ENCODE results near the gene OSBPL8.

Gene OSBPL8, protein sequence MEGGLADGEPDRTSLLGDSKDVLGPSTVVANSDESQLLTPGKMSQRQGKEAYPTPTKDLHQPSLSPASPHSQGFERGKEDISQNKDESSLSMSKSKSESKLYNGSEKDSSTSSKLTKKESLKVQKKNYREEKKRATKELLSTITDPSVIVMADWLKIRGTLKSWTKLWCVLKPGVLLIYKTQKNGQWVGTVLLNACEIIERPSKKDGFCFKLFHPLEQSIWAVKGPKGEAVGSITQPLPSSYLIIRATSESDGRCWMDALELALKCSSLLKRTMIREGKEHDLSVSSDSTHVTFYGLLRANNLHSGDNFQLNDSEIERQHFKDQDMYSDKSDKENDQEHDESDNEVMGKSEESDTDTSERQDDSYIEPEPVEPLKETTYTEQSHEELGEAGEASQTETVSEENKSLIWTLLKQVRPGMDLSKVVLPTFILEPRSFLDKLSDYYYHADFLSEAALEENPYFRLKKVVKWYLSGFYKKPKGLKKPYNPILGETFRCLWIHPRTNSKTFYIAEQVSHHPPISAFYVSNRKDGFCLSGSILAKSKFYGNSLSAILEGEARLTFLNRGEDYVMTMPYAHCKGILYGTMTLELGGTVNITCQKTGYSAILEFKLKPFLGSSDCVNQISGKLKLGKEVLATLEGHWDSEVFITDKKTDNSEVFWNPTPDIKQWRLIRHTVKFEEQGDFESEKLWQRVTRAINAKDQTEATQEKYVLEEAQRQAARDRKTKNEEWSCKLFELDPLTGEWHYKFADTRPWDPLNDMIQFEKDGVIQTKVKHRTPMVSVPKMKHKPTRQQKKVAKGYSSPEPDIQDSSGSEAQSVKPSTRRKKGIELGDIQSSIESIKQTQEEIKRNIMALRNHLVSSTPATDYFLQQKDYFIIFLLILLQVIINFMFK

GRCh38 chr12:76559400-76560085 lies at the start of gene OSBPL8:
Gene OSBPL8, minus strand, starts transcription at chr12:76559771. Its CDS starts 72,220 bp downstream, at chr12:76487551.
- TF ChIP-seq ZC3H10 (CRISPR knock-in tag; IDR thresholded peaks at IDR 0.05) (no peak), CREB5 (CRISPR knock-in tag; IDR thresholded peaks at IDR 0.05; ENCODE audit: low read depth) (no peak), ESRRG (CRISPR knock-in tag; IDR thresholded peaks at IDR 0.05) (no peak), BACH2 (CRISPR knock-in tag; IDR thresholded peaks at IDR 0.05; ENCODE audit: borderline replicate concordance) (no peak), ZFP3 (CRISPR knock-in tag; IDR thresholded peaks at IDR 0.05) (no peak), CSRNP3 (CRISPR knock-in tag; IDR thresholded peaks at IDR 0.05) (no peak), ZNF565 (CRISPR knock-in tag; conservative IDR thresholded peaks at IDR 0.05; ENCODE audit: low read depth) (no peak), SNAI2 (CRISPR knock-in tag; IDR thresholded peaks at IDR 0.05) (no peak)
- TF ChIP-seq, protein P1, sequence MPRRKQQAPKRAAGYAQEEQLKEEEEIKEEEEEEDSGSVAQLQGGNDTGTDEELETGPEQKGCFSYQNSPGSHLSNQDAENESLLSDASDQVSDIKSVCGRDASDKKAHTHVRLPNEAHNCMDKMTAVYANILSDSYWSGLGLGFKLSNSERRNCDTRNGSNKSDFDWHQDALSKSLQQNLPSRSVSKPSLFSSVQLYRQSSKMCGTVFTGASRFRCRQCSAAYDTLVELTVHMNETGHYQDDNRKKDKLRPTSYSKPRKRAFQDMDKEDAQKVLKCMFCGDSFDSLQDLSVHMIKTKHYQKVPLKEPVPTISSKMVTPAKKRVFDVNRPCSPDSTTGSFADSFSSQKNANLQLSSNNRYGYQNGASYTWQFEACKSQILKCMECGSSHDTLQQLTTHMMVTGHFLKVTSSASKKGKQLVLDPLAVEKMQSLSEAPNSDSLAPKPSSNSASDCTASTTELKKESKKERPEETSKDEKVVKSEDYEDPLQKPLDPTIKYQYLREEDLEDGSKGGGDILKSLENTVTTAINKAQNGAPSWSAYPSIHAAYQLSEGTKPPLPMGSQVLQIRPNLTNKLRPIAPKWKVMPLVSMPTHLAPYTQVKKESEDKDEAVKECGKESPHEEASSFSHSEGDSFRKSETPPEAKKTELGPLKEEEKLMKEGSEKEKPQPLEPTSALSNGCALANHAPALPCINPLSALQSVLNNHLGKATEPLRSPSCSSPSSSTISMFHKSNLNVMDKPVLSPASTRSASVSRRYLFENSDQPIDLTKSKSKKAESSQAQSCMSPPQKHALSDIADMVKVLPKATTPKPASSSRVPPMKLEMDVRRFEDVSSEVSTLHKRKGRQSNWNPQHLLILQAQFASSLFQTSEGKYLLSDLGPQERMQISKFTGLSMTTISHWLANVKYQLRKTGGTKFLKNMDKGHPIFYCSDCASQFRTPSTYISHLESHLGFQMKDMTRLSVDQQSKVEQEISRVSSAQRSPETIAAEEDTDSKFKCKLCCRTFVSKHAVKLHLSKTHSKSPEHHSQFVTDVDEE (CRISPR knock-in tag; IDR thresholded peaks at IDR 0.05): no peak; the same call in 1 of the 2 replicates
- ATAC-seq: peak; percentile 87

DNA sequence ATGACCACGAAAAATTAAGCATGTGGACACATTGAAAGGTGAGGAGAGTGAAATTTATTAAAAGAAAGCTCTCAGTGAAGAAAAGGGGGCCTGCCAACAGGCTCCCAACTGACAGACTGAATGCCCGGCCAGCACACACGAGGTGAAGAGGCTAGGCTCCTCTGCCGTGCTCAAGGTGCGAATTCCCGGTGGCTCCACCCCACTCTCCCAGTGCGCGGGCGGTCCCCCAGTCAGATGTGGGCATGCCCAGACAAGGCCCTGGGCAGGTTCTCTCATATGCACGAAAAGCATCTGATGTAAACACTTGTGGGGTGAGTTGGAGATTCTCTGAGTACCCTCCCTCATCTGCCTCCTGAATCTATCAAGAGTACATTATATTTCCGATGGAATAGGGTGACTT lies 48.5 kb upstream of the OSBPL8 start:
- ATAC-seq: no peak

DNA sequence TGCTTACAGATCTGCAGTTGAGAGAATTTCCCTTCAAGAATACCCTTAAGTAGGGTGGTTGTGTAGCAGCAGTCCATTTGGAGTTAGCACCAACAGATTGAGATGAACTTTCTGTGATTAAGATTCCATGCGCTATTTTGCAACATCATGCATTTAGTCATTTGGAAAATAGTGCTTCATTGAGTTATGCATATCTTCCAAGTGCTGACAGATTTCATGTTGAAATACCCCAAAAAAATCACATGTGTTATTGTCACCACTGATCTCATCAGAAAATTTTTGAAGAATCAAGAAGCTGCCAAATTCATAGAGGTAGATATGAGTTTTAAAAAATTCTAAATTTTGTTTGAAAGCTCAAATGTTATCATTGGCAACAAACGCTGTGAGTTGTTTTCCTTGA lies 35.5 kb upstream of the OSBPL8 start:
- no peak for ATAC-seq
- TF ChIP-seq ESRRG (CRISPR knock-in tag; IDR thresholded peaks at IDR 0.05) (no peak), ARNTL (CRISPR knock-in tag; IDR thresholded peaks at IDR 0.05; ENCODE audit: borderline replicate concordance, low read depth) (no peak), OSR1 (CRISPR knock-in tag; IDR thresholded peaks at IDR 0.05) (no peak), BACH2 (CRISPR knock-in tag; IDR thresholded peaks at IDR 0.05; ENCODE audit: borderline replicate concordance) (no peak)
- TF ChIP-seq, protein P2, sequence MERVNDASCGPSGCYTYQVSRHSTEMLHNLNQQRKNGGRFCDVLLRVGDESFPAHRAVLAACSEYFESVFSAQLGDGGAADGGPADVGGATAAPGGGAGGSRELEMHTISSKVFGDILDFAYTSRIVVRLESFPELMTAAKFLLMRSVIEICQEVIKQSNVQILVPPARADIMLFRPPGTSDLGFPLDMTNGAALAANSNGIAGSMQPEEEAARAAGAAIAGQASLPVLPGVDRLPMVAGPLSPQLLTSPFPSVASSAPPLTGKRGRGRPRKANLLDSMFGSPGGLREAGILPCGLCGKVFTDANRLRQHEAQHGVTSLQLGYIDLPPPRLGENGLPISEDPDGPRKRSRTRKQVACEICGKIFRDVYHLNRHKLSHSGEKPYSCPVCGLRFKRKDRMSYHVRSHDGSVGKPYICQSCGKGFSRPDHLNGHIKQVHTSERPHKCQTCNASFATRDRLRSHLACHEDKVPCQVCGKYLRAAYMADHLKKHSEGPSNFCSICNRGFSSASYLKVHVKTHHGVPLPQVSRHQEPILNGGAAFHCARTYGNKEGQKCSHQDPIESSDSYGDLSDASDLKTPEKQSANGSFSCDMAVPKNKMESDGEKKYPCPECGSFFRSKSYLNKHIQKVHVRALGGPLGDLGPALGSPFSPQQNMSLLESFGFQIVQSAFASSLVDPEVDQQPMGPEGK (CRISPR knock-in tag; IDR thresholded peaks at IDR 0.05; ENCODE audit: borderline replicate concordance): no peak

More for the DNA sequence above, 48.5 kb upstream of the OSBPL8 start:
- TF ChIP-seq, protein P2 (CRISPR knock-in tag; IDR thresholded peaks at IDR 0.05; ENCODE audit: borderline replicate concordance): no peak

GRCh38 chr12:76591476-76591875 lies 31.9 kb upstream of the OSBPL8 start:
- no peak for ATAC-seq
- TF ChIP-seq ARNTL (CRISPR knock-in tag; IDR thresholded peaks at IDR 0.05; ENCODE audit: borderline replicate concordance, low read depth) (no peak), TOX (CRISPR knock-in tag; IDR thresholded peaks at IDR 0.05; ENCODE audit: borderline replicate concordance) (no peak), RARB (CRISPR knock-in tag; IDR thresholded peaks at IDR 0.05) (no peak), ZC3H10 (CRISPR knock-in tag; IDR thresholded peaks at IDR 0.05) (no peak), ZNF70 (CRISPR knock-in tag; IDR thresholded peaks at IDR 0.05) (no peak), GLIS3 (CRISPR knock-in tag; IDR thresholded peaks at IDR 0.05) (no peak), SNAI2 (CRISPR knock-in tag; IDR thresholded peaks at IDR 0.05) (no peak), ZFP30 (CRISPR knock-in tag; IDR thresholded peaks at IDR 0.05) (no peak), ESRRG (CRISPR knock-in tag; IDR thresholded peaks at IDR 0.05) (no peak), CREB5 (CRISPR knock-in tag; IDR thresholded peaks at IDR 0.05; ENCODE audit: low read depth) (no peak), ZFP3 (CRISPR knock-in tag; IDR thresholded peaks at IDR 0.05) (no peak), PPARA (CRISPR knock-in tag; IDR thresholded peaks at IDR 0.05; ENCODE audit: borderline replicate concordance) (no peak), OSR1 (CRISPR knock-in tag; IDR thresholded peaks at IDR 0.05) (no peak)
- TF ChIP-seq, protein P3, sequence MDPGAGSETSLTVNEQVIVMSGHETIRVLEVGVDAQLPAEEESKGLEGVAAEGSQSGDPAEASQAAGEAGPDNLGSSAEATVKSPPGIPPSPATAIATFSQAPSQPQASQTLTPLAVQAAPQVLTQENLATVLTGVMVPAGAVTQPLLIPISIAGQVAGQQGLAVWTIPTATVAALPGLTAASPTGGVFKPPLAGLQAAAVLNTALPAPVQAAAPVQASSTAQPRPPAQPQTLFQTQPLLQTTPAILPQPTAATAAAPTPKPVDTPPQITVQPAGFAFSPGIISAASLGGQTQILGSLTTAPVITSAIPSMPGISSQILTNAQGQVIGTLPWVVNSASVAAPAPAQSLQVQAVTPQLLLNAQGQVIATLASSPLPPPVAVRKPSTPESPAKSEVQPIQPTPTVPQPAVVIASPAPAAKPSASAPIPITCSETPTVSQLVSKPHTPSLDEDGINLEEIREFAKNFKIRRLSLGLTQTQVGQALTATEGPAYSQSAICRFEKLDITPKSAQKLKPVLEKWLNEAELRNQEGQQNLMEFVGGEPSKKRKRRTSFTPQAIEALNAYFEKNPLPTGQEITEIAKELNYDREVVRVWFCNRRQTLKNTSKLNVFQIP (CRISPR knock-in tag; IDR thresholded peaks at IDR 0.05; ENCODE audit: borderline replicate concordance, low read depth): no peak
